H9 (cell line): ENCODE data around the gene UBAC1. TPM values are rescaled to one million over a fixed set of nuclear protein-coding genes. Genes with fewer than 3 reads are reported as not detected.

ENCODE experiments used
- DNase-seq: peaks from one replicate; pipeline ENCODE4 v3.0.0-alpha.2; 2017
- H2AFZ ChIP-seq: one replicate; pipeline ENCODE4 v1.6.1; 2013; ENCODE audit warnings: mild to moderate bottlenecking, low read length, control low read depth, moderate library complexity
- H2AK5ac ChIP-seq: 2 replicates; pipeline ENCODE4 v1.6.1; 2013; ENCODE audit warnings: low read length, control low read depth, mixed read lengths; ENCODE audit not compliant: insufficient read length
- H2BK120ac ChIP-seq: one replicate; pipeline ENCODE4 v1.6.1; 2013; ENCODE audit warnings: low read depth, mild to moderate bottlenecking, low read length, control low read depth, inconsistent platforms; ENCODE audit not compliant: poor library complexity, severe bottlenecking
- H2BK12ac ChIP-seq: 2 replicates; pipeline ENCODE4 v1.6.1; 2013; ENCODE audit warnings: low read length, control low read depth, mixed read lengths, low read depth; ENCODE audit not compliant: insufficient read length
- H2BK15ac ChIP-seq: 2 replicates; pipeline ENCODE4 v1.6.1; 2013; ENCODE audit warnings: low read depth, low read length, control low read depth
- H2BK20ac ChIP-seq: one replicate; pipeline ENCODE4 v1.6.1; 2013; ENCODE audit warnings: low read depth, mild to moderate bottlenecking, low read length, control low read depth, inconsistent platforms; ENCODE audit not compliant: poor library complexity, severe bottlenecking
- H2BK5ac ChIP-seq: 2 replicates; pipeline ENCODE4 v1.6.1; 2013; ENCODE audit warnings: low read length, control low read depth, mixed read lengths; ENCODE audit not compliant: insufficient read length
- H3K14ac ChIP-seq: 2 replicates; pipeline ENCODE4 v1.6.1; 2013; ENCODE audit warnings: low read length, control low read depth; ENCODE audit not compliant: insufficient read depth
- H3K18ac ChIP-seq: 2 replicates; pipeline ENCODE4 v1.6.1; 2013; ENCODE audit warnings: low read depth, mild to moderate bottlenecking, mixed read lengths, low read length, control low read depth; ENCODE audit not compliant: insufficient read length
- H3K23ac ChIP-seq: 2 replicates; pipeline ENCODE4 v1.6.1; 2013; ENCODE audit warnings: low read length, control low read depth, mixed read lengths, low read depth; ENCODE audit not compliant: insufficient read length
- H3K23me2 ChIP-seq: 2 replicates; pipeline ENCODE4 v1.6.1; 2013; ENCODE audit warnings: low read depth, mild to moderate bottlenecking, mixed read lengths, low read length, control low read depth; ENCODE audit not compliant: insufficient read length, poor library complexity, severe bottlenecking
- H3K27ac ChIP-seq: 2 replicates; pipeline ENCODE4 v1.5.1; 2013; ENCODE audit warnings: low read length, control low read depth, mixed read lengths, low read depth; ENCODE audit not compliant: insufficient read length
- H3K27me3 ChIP-seq: 2 replicates; pipeline ENCODE4 v1.6.1; 2013; ENCODE audit warnings: low read length, control low read depth, inconsistent platforms; ENCODE audit not compliant: insufficient read depth
- H3K4ac ChIP-seq: 2 replicates; pipeline ENCODE4 v1.6.1; 2013; ENCODE audit warnings: low read depth, mild to moderate bottlenecking, control low read depth, inconsistent platforms, low read length, moderate library complexity
- H3K4me1 ChIP-seq: 2 replicates; pipeline ENCODE4 v1.6.1; 2013; ENCODE audit warnings: low read length, control low read depth, inconsistent platforms; ENCODE audit not compliant: insufficient read depth
- H3K4me2 ChIP-seq: 2 replicates; pipeline ENCODE4 v1.6.1; 2013; ENCODE audit warnings: low read length, control low read depth, mixed read lengths; ENCODE audit not compliant: insufficient read length, insufficient read depth
- H3K56ac ChIP-seq: 2 replicates; pipeline ENCODE4 v1.6.1; 2013; ENCODE audit warnings: low read depth, mild to moderate bottlenecking, mixed read lengths, low read length, control low read depth; ENCODE audit not compliant: insufficient read length
- H3K79me1 ChIP-seq: 2 replicates; pipeline ENCODE4 v1.6.1; 2013; ENCODE audit warnings: low read depth, mild to moderate bottlenecking, moderate library complexity, low read length, control low read depth, inconsistent platforms; ENCODE audit not compliant: insufficient read depth, poor library complexity, severe bottlenecking
- H3K79me2 ChIP-seq: 2 replicates; pipeline ENCODE4 v1.6.1; 2013; ENCODE audit warnings: low read length, control low read depth, inconsistent platforms; ENCODE audit not compliant: insufficient read depth
- H3K9ac ChIP-seq: 2 replicates; pipeline ENCODE4 v1.6.1; 2013; ENCODE audit warnings: low read length, control low read depth, mixed read lengths; ENCODE audit not compliant: insufficient read length; ENCODE audit errors: extremely low read depth
- H3K9me3 ChIP-seq: one replicate; pipeline ENCODE4 v1.6.1; 2013; ENCODE audit warnings: low read depth, low read length, inconsistent platforms; ENCODE audit not compliant: control insufficient read depth
- H3T11ph ChIP-seq: one replicate; pipeline ENCODE4 v1.6.1; 2013; ENCODE audit warnings: mild to moderate bottlenecking, low read length, control low read depth, inconsistent platforms
- H4K20me1 ChIP-seq: one replicate; pipeline ENCODE4 v1.6.1; 2013; ENCODE audit not compliant: control insufficient read depth, insufficient read length, insufficient read depth
- H4K5ac ChIP-seq: 2 replicates; pipeline ENCODE4 v1.6.1; 2013; ENCODE audit warnings: low read depth, mild to moderate bottlenecking, mixed read lengths, low read length, control low read depth; ENCODE audit not compliant: insufficient read length
- H4K8ac ChIP-seq: replicated peaks from 2 replicates; pipeline ENCODE4 v1.6.1; 2013; ENCODE audit warnings: low read length, control low read depth, mixed read lengths, low read depth; ENCODE audit not compliant: insufficient read length
- H4K91ac ChIP-seq: 2 replicates; pipeline ENCODE4 v1.6.1; 2013; ENCODE audit warnings: low read depth, mild to moderate bottlenecking, moderate library complexity, mixed read lengths, low read length, control low read depth; ENCODE audit not compliant: insufficient read length
- H3K27ac Mint-ChIP-seq, 3 experiments: 2 replicates in 2 of 3; 3 replicates in 1 of 3; pipeline ENCODE4 v1.8.0; 2020 to 2021; ENCODE audit warnings: mixed read lengths in 3 of 3, mild to moderate bottlenecking in 1 of 3, moderate library complexity in 1 of 3
- H3K27me3 Mint-ChIP-seq: 2 replicates; pipeline ENCODE4 v1.8.0; 2021; ENCODE audit warnings: low read depth, mild to moderate bottlenecking, moderate library complexity, mixed read lengths
- H3K36me3 Mint-ChIP-seq, 3 experiments: 2 replicates in 2 of 3; 3 replicates in 1 of 3; pipeline ENCODE4 v1.8.0; 2020 to 2021; ENCODE audit warnings: low read depth in 3 of 3, mixed read lengths in 3 of 3; ENCODE audit not compliant: insufficient read depth in 1 of 3
- H3K4me1 Mint-ChIP-seq, 2 experiments: 2 replicates each; pipeline ENCODE4 v1.8.0; 2020; ENCODE audit warnings: mixed read lengths in 2 of 2
- H3K4me3 Mint-ChIP-seq, 2 experiments: 2 replicates in 1 of 2; 3 replicates in 1 of 2; pipeline ENCODE4 v1.8.0; 2020 to 2021; ENCODE audit warnings: mild to moderate bottlenecking in 2 of 2, mixed read lengths in 2 of 2, moderate library complexity in 1 of 2
- H3K9me3 Mint-ChIP-seq, 2 experiments: 2 replicates in 1 of 2; 3 replicates in 1 of 2; pipeline ENCODE4 v1.8.0; 2020; ENCODE audit warnings: mild to moderate bottlenecking in 2 of 2, mixed read lengths in 2 of 2, moderate library complexity in 1 of 2
- CTCF ChIP-seq: fragments of 200-600 bp; sonication (generic); conservative IDR thresholded peaks from 3 replicates; pipeline ENCODE4 v1.8.0; 2021; ENCODE audit warnings: antibody characterized with exemption, mild to moderate bottlenecking
- WGBS: extraction: QIAGEN DNeasy Blood & Tissue Kit; methylation state at CpG from one replicate; pipeline ENCODE4 v1.1.7; 2013; ENCODE audit warnings: missing lambda C conversion rate, low lambda C conversion rate, mixed read lengths; ENCODE audit not compliant: insufficient read length; ENCODE audit errors: extremely low coverage; 5-methylcytosine and 5-hydroxymethylcytosine counted together
- total RNA-seq: library from RNA; stranded (reverse); gene quantifications from 2 replicates; pipeline ENCODE4 v1.2.1, GENCODE V29; 2021

UBAC1 gene
- total RNA-seq, 1 experiment from 2014 or later: 47.5 TPM

DNA sequence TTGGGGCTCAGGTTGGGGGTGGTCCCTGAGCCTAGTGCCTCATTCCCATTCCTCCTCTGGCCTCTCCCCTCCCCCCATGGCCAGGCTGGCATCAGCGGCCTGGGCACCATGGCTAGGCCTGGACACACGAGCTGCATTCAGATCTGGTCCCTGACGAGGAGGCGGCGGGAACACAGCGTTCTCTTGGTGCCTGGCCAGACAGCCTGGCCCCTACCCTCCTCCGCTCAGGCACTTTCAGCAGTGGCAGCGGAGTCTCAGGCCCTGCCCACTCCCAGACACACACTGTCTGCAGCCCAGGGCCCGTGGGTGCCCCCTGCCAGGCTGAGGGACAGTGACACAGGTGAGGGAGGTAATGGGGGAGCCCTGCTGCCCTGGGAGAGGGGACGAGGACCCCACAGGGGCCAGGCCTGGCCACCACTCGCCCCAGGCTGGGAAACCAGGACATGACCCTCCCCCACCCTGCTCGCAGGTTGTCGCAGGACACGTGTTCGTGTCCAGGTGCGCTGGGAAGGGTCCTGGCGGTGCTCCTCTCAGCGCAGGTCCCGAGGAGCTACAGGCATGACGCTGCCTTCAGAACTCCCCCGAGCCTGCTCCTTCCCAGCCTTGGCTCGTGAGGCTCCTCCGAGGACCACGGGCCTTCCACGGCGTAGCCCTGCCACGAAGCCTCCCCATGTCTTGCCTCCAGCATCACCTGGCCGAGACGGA lies 19.9 kb upstream of the UBAC1 start:
- Histone ChIP-seq H3T11ph (no peak overlapping the region), H3K4me1 (no peaks in the 10 kb centered on the region), H2AK5ac (no peak overlapping the region), H2BK20ac (no peak overlapping the region), H3K79me2 (no peaks in the 10 kb centered on the region), H2BK15ac (no peak overlapping the region), H2AFZ (no peak overlapping the region), H3K9ac (no peak overlapping the region), H3K56ac (no peak overlapping the region), H3K9me3 (no peaks in the 10 kb centered on the region), H3K23ac (no peak overlapping the region), H3K27me3 (no peaks in the 10 kb centered on the region), H3K4ac (no peak overlapping the region), H4K20me1 (no peaks in the 10 kb centered on the region), H2BK120ac (no peak overlapping the region), H4K5ac (no peak overlapping the region), H4K91ac (no peak overlapping the region), H3K79me1 (no peaks in the 10 kb centered on the region), H3K23me2 (no peaks in the 10 kb centered on the region), H2BK5ac (no peak overlapping the region), H3K18ac (no peak overlapping the region), H2BK12ac (no peak overlapping the region), H3K14ac (no peak overlapping the region; the same call in 1 of the 2 replicates), H4K8ac (no peak overlapping the region), H3K4me2 (no peak overlapping the region), H3K27ac (no peak overlapping the region)
- no peak for TF ChIP-seq CTCF
- Mint-ChIP-seq H3K27ac (no peak overlapping the region), H3K36me3 (no peaks in the 10 kb centered on the region), H3K9me3 (no peaks in the 10 kb centered on the region), H3K27me3 (no peaks in the 10 kb centered on the region), H3K4me1 (peaks cover 4 to 20% of the 10 kb centered on the region in 2 experiments), H3K4me3 (no peak overlapping the region)
- no CpG with 5 or more reads among the region's 29 CpGs for WGBS
- DNase-seq: no peak
